ENCODE results near the gene PLXDC2.

Gene PLXDC2

DNA sequence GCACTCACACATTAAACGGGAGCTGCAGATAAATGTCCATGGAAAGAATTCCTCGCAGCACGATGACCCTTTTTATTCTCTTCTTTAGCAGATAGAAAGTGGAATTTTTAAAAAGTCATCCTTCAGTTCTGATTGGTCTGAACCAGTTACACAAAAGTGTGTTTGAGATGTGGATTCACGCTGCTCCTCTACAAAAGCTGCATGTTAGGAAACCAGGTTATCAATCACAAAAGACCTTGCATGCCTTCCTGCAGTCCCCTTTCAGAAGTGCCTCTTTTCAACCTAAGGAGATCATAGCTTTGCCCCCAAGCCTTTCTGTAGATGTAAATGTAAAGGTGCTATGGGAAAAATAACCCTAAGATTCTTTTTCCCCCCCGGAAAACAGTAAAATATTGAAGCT is 299.7 kb downstream of the PLXDC2 start:
- TF ChIP-seq, protein P1, sequence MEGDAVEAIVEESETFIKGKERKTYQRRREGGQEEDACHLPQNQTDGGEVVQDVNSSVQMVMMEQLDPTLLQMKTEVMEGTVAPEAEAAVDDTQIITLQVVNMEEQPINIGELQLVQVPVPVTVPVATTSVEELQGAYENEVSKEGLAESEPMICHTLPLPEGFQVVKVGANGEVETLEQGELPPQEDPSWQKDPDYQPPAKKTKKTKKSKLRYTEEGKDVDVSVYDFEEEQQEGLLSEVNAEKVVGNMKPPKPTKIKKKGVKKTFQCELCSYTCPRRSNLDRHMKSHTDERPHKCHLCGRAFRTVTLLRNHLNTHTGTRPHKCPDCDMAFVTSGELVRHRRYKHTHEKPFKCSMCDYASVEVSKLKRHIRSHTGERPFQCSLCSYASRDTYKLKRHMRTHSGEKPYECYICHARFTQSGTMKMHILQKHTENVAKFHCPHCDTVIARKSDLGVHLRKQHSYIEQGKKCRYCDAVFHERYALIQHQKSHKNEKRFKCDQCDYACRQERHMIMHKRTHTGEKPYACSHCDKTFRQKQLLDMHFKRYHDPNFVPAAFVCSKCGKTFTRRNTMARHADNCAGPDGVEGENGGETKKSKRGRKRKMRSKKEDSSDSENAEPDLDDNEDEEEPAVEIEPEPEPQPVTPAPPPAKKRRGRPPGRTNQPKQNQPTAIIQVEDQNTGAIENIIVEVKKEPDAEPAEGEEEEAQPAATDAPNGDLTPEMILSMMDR (IDR thresholded peaks at IDR 0.05): no peak
- DNase-seq (ENCODE audit: low spot score): no peak
- Histone ChIP-seq H3K4me3 (no peak overlapping the region), H3K27ac (no peak overlapping the region)

DNA sequence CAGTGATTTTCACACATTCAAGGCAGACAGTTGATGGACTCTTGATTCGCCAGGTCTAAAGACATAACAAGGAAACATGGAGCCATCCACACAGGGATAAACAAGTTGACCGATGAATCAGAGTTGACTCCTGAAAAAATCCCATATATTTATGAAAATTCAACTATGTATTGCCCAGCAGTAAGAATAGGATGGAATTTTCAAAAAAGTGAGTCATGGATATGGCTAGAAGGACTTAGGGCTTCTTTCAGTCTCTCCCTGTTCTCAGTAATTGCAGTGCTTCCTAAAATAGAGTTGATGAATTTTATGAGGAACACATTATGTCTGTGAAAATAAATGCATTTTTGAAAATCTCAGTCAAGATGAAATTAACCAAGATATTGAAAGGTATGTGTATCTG is 301.2 kb downstream of the PLXDC2 start:
- no peak overlapping the region for H3K27ac ChIP-seq
- no peak for DNase-seq (ENCODE audit: low spot score)
- TF ChIP-seq, protein P1 (IDR thresholded peaks at IDR 0.05): no peak
- no peak overlapping the region for H3K4me3 ChIP-seq

DNA sequence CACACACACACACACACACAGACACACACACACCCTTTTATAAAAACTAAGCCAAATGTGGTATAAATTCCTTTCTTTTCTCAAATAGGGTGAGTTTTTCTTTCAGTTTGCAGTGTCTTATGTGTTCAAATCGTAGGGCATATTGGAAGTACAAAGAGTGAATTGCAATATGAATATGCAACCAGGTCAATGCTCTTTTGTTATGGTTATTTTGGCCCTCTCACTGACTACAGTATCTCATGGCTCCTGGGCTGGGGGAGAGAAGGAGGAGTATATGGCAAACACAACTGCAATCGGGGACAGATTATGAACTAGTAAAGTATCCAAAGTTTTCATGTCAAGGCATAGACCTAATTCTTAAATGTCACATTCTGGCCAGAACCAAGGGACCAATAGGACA is 301.9 kb downstream of the PLXDC2 start:
- no peak overlapping the region for H3K4me3 ChIP-seq
- H3K27ac ChIP-seq: no peak overlapping the region
- no peak for DNase-seq (ENCODE audit: low spot score)
- TF ChIP-seq, protein P1 (IDR thresholded peaks at IDR 0.05): no peak

DNA sequence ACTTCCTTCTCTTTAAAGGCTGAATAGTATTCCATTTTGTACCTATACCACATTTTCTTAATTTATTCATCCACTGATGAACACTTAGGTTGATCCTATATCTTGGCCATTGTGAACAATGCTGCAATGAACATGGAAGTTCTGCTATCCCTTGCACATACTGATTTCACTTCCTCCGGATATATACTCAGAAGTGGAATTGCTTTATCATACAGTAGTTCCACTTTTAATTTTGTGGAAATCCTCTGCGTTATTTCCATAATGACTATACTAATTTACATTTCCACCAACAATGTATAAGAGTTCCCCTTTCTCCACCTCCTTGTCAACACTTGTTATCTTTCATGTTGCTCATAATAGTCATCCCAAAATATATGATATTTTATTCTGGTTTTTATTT is 312.6 kb downstream of the PLXDC2 start:
- no peak overlapping the region for H3K27ac ChIP-seq
- no peak for DNase-seq (ENCODE audit: low spot score)
- TF ChIP-seq, protein P1 (IDR thresholded peaks at IDR 0.05): no peak
- H3K4me3 ChIP-seq: no peak overlapping the region

DNA sequence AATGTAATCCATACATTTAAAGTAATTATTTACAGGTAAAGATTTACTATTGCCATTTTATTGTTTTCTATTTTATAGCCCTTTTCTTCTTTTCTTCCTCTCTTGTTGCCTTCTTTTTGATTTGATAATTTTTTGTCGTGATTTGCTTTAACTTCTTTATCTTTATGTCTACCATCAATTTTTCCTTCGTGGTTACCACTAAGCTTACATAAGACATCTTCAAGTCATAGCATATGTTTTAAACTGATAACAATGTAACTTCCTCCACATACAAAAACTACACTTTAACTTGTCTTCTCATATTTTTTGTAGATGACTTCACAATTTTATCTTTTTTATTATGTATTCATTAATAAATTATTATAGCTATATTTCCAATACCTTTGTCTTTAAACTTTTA is 316.6 kb downstream of the PLXDC2 start:
- H3K27ac ChIP-seq: no peak overlapping the region
- no peak overlapping the region for H3K4me3 ChIP-seq
- TF ChIP-seq, protein P1 (IDR thresholded peaks at IDR 0.05): no peak
- DNase-seq (ENCODE audit: low spot score): no peak

DNA sequence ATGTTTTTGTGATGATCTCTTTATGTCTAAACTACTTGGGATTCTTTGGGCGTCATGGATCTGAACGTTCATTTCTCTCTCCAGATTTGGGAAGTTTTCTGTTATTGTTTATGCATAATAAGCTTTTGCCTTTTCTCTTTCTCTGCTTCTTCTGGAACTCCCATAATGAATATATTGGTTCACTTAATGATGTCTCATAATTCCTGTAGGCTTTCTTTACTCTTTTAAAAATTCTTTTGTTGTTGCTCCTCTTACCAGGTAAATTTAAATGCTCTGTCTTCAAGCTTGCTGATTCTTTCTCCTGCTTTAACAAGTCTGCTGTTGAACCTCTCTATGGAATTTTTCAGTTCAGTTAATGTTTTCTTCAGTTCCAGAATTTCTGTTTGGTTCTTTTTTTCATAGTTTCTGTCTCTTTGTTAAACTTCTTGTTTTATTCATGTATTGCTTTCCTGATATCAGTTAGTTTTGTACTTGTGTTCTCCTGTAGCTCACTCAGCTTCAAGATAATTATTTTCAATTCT is 317.5 kb downstream of the PLXDC2 start:
- TF ChIP-seq, protein P1 (IDR thresholded peaks at IDR 0.05): no peak
- no peak for DNase-seq (ENCODE audit: low spot score)
- no peak overlapping the region for H3K4me3 ChIP-seq
- no peak overlapping the region for H3K27ac ChIP-seq

DNA sequence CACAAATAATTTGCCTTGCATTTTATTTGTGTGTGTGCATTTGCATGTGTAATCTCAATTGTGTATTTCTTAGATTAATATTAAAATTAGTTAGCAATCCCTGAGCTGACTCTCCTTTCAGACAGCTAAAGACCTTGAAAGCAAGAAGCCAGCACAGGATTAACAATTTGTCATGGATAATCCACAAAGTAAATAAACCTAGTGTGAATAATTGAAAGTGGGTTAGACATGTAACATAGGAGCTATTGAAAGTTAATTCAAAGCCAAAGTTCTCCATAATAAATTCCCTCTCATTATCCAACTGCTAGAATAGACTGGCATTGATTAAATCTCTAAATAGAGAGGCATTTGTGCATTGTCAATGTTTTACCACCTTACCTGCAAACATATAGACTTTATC is 326.1 kb downstream of the PLXDC2 start:
- TF ChIP-seq, protein P1 (IDR thresholded peaks at IDR 0.05): no peak
- Histone ChIP-seq H3K27ac (no peak overlapping the region), H3K4me3 (no peak overlapping the region)
- no peak for DNase-seq (ENCODE audit: low spot score)
